A549 (cell line): ENCODE measurements around the gene CFAP77. TPM values are rescaled to one million over a fixed set of nuclear protein-coding genes. Genes with fewer than 3 reads are reported as not detected.

Source experiments
- ATAC-seq, 2 experiments: fragments of 200-7000 bp in 1 of 2; fragments of >200 bp in 1 of 2; cut with Nextera tagmentation in 1 of 2; cut with Tn5 transposase in 1 of 2; 3 replicates each; pipeline versions ENCODE4 v1.8.0 to v1.9.1; 2018 to 2020; ENCODE audit warnings: mild to moderate bottlenecking in 1 of 2, moderate library complexity in 1 of 2
- CTCF ChIA-PET: fragments of 300-600 bp; sonication (Branson Sonifier 250); formaldehyde crosslinking; extraction: SDS; loops from one replicate; lab custom pipeline; 2021; ENCODE audit warnings: antibody characterized with exemption, inconsistent platforms; lab: Yijun Ruan, JAX
- POLR2A ChIA-PET: fragments of 350-600 bp; formaldehyde crosslinking; extraction: SDS; loops from one replicate; lab custom pipeline; 2021; ENCODE audit warnings: antibody characterized with exemption, inconsistent platforms; lab: Yijun Ruan, JAX
- DNase-seq, 2 experiments: peaks; one replicate each; pipeline versions ENCODE4 v3.0.0 to v3.0.0-alpha.2; 2011 to 2016; ENCODE audit warnings: low read depth in 1 of 2, low spot score in 1 of 2
- FAIRE-seq: peaks from 2 replicates; lab custom pipeline; 2011; peaks lifted over from hg19 to GRCh38; lab: Jason Lieb, UNC
- H3K27ac ChIP-seq, 2 experiments: fragments of >200 bp; sonication (Bioruptor Twin); formaldehyde crosslinking; 3 replicates each; pipeline ENCODE4 v1.5.1; 2016 to 2017
- H3K4me1 ChIP-seq: fragments of >200 bp; sonication (Bioruptor Twin); formaldehyde crosslinking; 3 replicates; pipeline ENCODE4 v1.6.1; 2016
- H3K4me2 ChIP-seq: fragments of >200 bp; sonication (Bioruptor Twin); formaldehyde crosslinking; 3 replicates; pipeline ENCODE4 v1.6.1; 2016
- H3K4me3 ChIP-seq: fragments of >200 bp; sonication (Bioruptor Twin); formaldehyde crosslinking; 3 replicates; pipeline ENCODE4 v1.5.1; 2016
- H3K9me3 ChIP-seq: fragments of >200 bp; sonication (Bioruptor Twin); formaldehyde crosslinking; 3 replicates; pipeline ENCODE4 v1.6.1; 2016
- ATOH8 ChIP-seq: fragments of 250-450 bp; sonication (Bioruptor Pico); IDR thresholded peaks from 2 replicates; pipeline ENCODE4 v1.5.0; 2020; ENCODE audit warnings: low read depth, mild to moderate bottlenecking, moderate library complexity
- BCL3 ChIP-seq: fragments of >200 bp; sonication (Bioruptor Twin); formaldehyde crosslinking; IDR thresholded peaks from 3 replicates; pipeline ENCODE4 v1.6.1; 2016
- BHLHE40 ChIP-seq: IDR thresholded peaks from 2 replicates; pipeline ENCODE4 v1.6.1; 2012; ENCODE audit warnings: low read depth, low read length, inconsistent platforms
- CEBPB ChIP-seq, 2 experiments: fragments of >200 bp in 1 of 2; sonication (Bioruptor Twin) in 1 of 2; formaldehyde crosslinking in 1 of 2; IDR thresholded peaks; 2 replicates each; pipeline ENCODE4 v1.6.1; 2012 to 2016
- CHD4 ChIP-seq: fragments of 200-600 bp; sonication (generic); IDR thresholded peaks from 2 replicates; pipeline ENCODE4 v1.6.1; 2016; ENCODE audit warnings: antibody characterized with exemption, mild to moderate bottlenecking, borderline replicate concordance
- CTCF ChIP-seq: fragments of >200 bp; sonication (Bioruptor Twin); formaldehyde crosslinking; IDR thresholded peaks from 3 replicates; pipeline ENCODE4 v1.5.1; 2016
- EHMT2 ChIP-seq: fragments of 200-600 bp; sonication (generic); IDR thresholded peaks from 2 replicates; pipeline ENCODE4 v1.6.1; 2016; ENCODE audit warnings: antibody characterized with exemption, low read depth, mild to moderate bottlenecking, moderate library complexity
- HDAC2 ChIP-seq: fragments of 200-600 bp; sonication (generic); IDR thresholded peaks from 2 replicates; pipeline ENCODE4 v1.6.1; 2016
- HMGXB4 ChIP-seq: fragments of 250-450 bp; sonication (Bioruptor Pico); IDR thresholded peaks from 2 replicates; pipeline ENCODE4 v1.5.0; 2021; ENCODE audit warnings: mild to moderate bottlenecking, moderate library complexity, borderline replicate concordance
- HOXB5 ChIP-seq: fragments of 250-450 bp; sonication (Bioruptor Pico); IDR thresholded peaks from 2 replicates; pipeline ENCODE4 v1.5.0; 2020; ENCODE audit warnings: mild to moderate bottlenecking, moderate library complexity
- KDM1A ChIP-seq: fragments of 200-600 bp; sonication (generic); IDR thresholded peaks from 2 replicates; pipeline ENCODE4 v1.6.1; 2016; ENCODE audit warnings: low read depth, mild to moderate bottlenecking
- KDM5A ChIP-seq: fragments of 200-600 bp; sonication (generic); IDR thresholded peaks from 2 replicates; pipeline ENCODE4 v1.6.1; 2016; ENCODE audit warnings: antibody characterized with exemption, mild to moderate bottlenecking
- MAZ ChIP-seq: fragments of 150-350 bp; IDR thresholded peaks from 2 replicates; pipeline ENCODE4 v1.6.1; 2014; ENCODE audit warnings: antibody characterized with exemption, low read depth, low read length, borderline replicate concordance
- MYC ChIP-seq: IDR thresholded peaks from 2 replicates; pipeline ENCODE4 v1.6.1; 2012; ENCODE audit warnings: mild to moderate bottlenecking, inconsistent platforms, low read length, improper control_type of control experiment, borderline replicate concordance
- NR3C1 ChIP-seq: fragments of >200 bp; sonication (Bioruptor Twin); formaldehyde crosslinking; IDR thresholded peaks from 3 replicates; pipeline ENCODE4 v1.6.1; 2017
- RAD21 ChIP-seq, 2 experiments: fragments of >200 bp in 1 of 2; sonication (Bioruptor Twin) in 1 of 2; formaldehyde crosslinking in 1 of 2; IDR thresholded peaks in 1 of 2; conservative IDR thresholded peaks in 1 of 2; 2 replicates in 1 of 2; 3 replicates in 1 of 2; pipeline ENCODE4 v1.6.1; 2012 to 2018; ENCODE audit warnings: inconsistent platforms in 1 of 2
- RCOR1 ChIP-seq: fragments of 150-350 bp; IDR thresholded peaks from 2 replicates; pipeline ENCODE4 v1.6.1; 2014; ENCODE audit warnings: antibody characterized with exemption, low read length, low read depth
- RFX5 ChIP-seq: fragments of 450-650 bp; IDR thresholded peaks from 2 replicates; pipeline ENCODE4 v1.7.1; 2014; ENCODE audit warnings: antibody characterized with exemption, mild to moderate bottlenecking, moderate library complexity
- SMC3 ChIP-seq: fragments of >200 bp; sonication (Bioruptor Twin); formaldehyde crosslinking; IDR thresholded peaks from 3 replicates; pipeline ENCODE4 v1.6.1; 2018; ENCODE audit warnings: inconsistent platforms
- ZFP36 ChIP-seq: fragments of 450-650 bp; IDR thresholded peaks from 2 replicates; pipeline ENCODE4 v1.6.1; 2014; ENCODE audit warnings: borderline replicate concordance; ENCODE audit not compliant: partially characterized antibody
- ZSCAN20 ChIP-seq: fragments of 250-450 bp; sonication (Bioruptor Pico); IDR thresholded peaks from 2 replicates; pipeline ENCODE4 v1.8.0; 2022; ENCODE audit warnings: mild to moderate bottlenecking, moderate library complexity
- WGBS: methylation state at CpG from one replicate; pipeline ENCODE4 v1.1.6; 2017; ENCODE audit errors: missing lambda C conversion rate; 5-methylcytosine and 5-hydroxymethylcytosine counted together
- polyA plus RNA-seq, 4 experiments: library from polyadenylated mRNA; depleted of rRNA in 3 of 4; stranded (reverse); fragments of >200 nt; fragmentation: RNase III in 1 of 4; extraction: RNeasy Plus Mini Kit Qiagen cat#74134 plus additional on column Dnase treatment in 1 of 4; gene quantifications; 2 replicates in 3 of 4; 3 replicates in 1 of 4; pipeline ENCODE4 v1.2.3, GENCODE V29; 2011 to 2017

The CFAP77 gene
- polyA plus RNA-seq, 2 of the 4 experiments (the other 2 are of a cell fraction): 0.05 TPM; not detected in 1

GRCh38 chr9:132575005-132575609 is 165.1 kb downstream of the CFAP77 start:
- H3K27ac ChIP-seq: no peak overlapping the region
- ChIA-PET POLR2A (no interaction called here), CTCF (interaction anchor here (0.7 to 13.9 kb wide), 54 partner anchors 8 to 816 kb away, joined by 3 to 176 read pairs (median 4); partner anchors contain the start of genes BARHL1 and CFAP77)
- no peak overlapping the region for H3K4me2 ChIP-seq
- 9% methylated on average over 13 of the region's 16 CpGs for WGBS
- H3K4me3 ChIP-seq: no peak overlapping the region
- TF ChIP-seq RAD21 (conservative IDR thresholded peaks at IDR 0.05 in 1 of 2, IDR thresholded peaks at IDR 0.05 in 1 of 2) (peak; percentile 94 to 96), HOXB5 (no peak), SMC3 (peak; percentile 85), ATOH8 (CRISPR knock-in tag) (no peak), ZFP36 (peak; percentile 4), HMGXB4 (CRISPR knock-in tag) (no peak), CTCF (peak; percentile 84), ZSCAN20 (CRISPR knock-in tag) (no peak)
- peak; percentile 88 to 95 for ATAC-seq
- peak; percentile 75 to 88 for DNase-seq
- no peaks in the 10 kb centered on the region for H3K4me1 ChIP-seq
- FAIRE-seq: no peak
- H3K9me3 ChIP-seq: no peaks in the 10 kb centered on the region

- 13% methylated on average over 5 of the region's 5 CpGs for WGBS
- FAIRE-seq: no peak
- POLR2A ChIA-PET: no interaction called here
These were observed 165.8 kb downstream of the CFAP77 start for GRCh38 chr9:132575811-132576210.

More at GRCh38 chr9:132575811-132576210, 165.8 kb downstream of the CFAP77 start:
- Histone ChIP-seq H3K4me3 (no peak overlapping the region), H3K9me3 (no peaks in the 10 kb centered on the region), H3K4me1 (no peaks in the 10 kb centered on the region), H3K4me2 (no peak overlapping the region), H3K27ac (no peak overlapping the region)
- TF ChIP-seq MAZ (no peak), RCOR1 (no peak), RAD21 (conservative IDR thresholded peaks at IDR 0.05 in 1 of 2, IDR thresholded peaks at IDR 0.05 in 1 of 2) (no peak), CEBPB (IDR thresholded peaks at IDR 0.05) (no peak), MYC (no peak), RFX5 (no peak), BHLHE40 (no peak), BCL3 (no peak), KDM5A (no peak), NR3C1 (no peak), HDAC2 (no peak), KDM1A (no peak), CHD4 (no peak), EHMT2 (no peak)
- DNase-seq (no peak), ATAC-seq (no peak)
- CTCF ChIA-PET: interaction anchor here (0.6 to 13.9 kb wide), 34 partner anchors 8 to 868 kb away, joined by 3 to 176 read pairs (median 5); no protein-coding TSS in a partner anchor
